T-helper 2 cell treated with Interferon-gamma antibody and Interleukin-4, amounts not matched to agents 100 ng/mL and 5 ng/mL, for 36 hours (primary cell): ENCODE measurements around the gene SLC29A1. TPM values are rescaled to one million over a fixed set of nuclear protein-coding genes. Genes with fewer than 3 reads are reported as not detected.
"Not testable (repeated sequence)": the region's sequence is repeated elsewhere in the genome, so short reads cannot be mapped to it uniquely, and the experiment has no call there.

Source experiments
- intact Hi-C: fragments of 100-400 bp; cut with micrococcal nuclease; formaldehyde crosslinking; loops from one replicate; pipeline ENCODE4 v1.15.1; 2023
- total RNA-seq: library from RNA; stranded (reverse); gene quantifications from 2 replicates; pipeline ENCODE4 v1.2.3, GENCODE V29; 2022

SLC29A1 gene
- total RNA-seq, result 58.3 and 59.9 TPM in 2 replicates

- intact Hi-C loops, result loop anchor here (5.0 kb wide), 2 partner anchors 96 to 1789 kb away; partner anchors contain the start of genes MRPL14 and TMEM63B
These were observed at the start of gene SLC29A1 for GRCh38 chr6:44223319-44224028. Gene SLC29A1, plus strand, starts transcription at chr6:44223595. Its CDS starts 3,719 bp downstream, at chr6:44227314.

- intact Hi-C loops, result no loop called here
These were observed 47.1 kb upstream of the SLC29A1 start for GRCh38 chr6:44176130-44176761.

GRCh38 chr6:44176762-44177509, 46.5 kb upstream of the SLC29A1 start:
- intact Hi-C loops, result no loop called here

GRCh38 chr6:44177691-44178423, 45.5 kb upstream of the SLC29A1 start:
- intact Hi-C loops, result no loop called here

GRCh38 chr6:44178424-44179071, 44.8 kb upstream of the SLC29A1 start:
- intact Hi-C loops, result no loop called here

- intact Hi-C loops, result no loop called here
These were observed 44.3 kb upstream of the SLC29A1 start for GRCh38 chr6:44179072-44179536.

- intact Hi-C loops, result no loop called here
These were observed 43.7 kb upstream of the SLC29A1 start for GRCh38 chr6:44179648-44180047.

GRCh38 chr6:44180406-44180805, 43.0 kb upstream of the SLC29A1 start:
- intact Hi-C loops, result no loop called here

- intact Hi-C loops, result no loop called here
These were observed 42.5 kb upstream of the SLC29A1 start for GRCh38 chr6:44180886-44181285.

GRCh38 chr6:44181784-44182183, 41.6 kb upstream of the SLC29A1 start:
- intact Hi-C loops, result not testable (repeated sequence)

- intact Hi-C loops, result no loop called here
These were observed 40.4 kb upstream of the SLC29A1 start for GRCh38 chr6:44182911-44183390.

GRCh38 chr6:44183783-44184182, 39.6 kb upstream of the SLC29A1 start:
- intact Hi-C loops, result no loop called here

- intact Hi-C loops, result not testable (repeated sequence)
These were observed 38.0 kb upstream of the SLC29A1 start for GRCh38 chr6:44185356-44185755.

- intact Hi-C loops, result no loop called here
These were observed 37.3 kb upstream of the SLC29A1 start for GRCh38 chr6:44185953-44186634.

- intact Hi-C loops, result no loop called here
These were observed 36.8 kb upstream of the SLC29A1 start for GRCh38 chr6:44186635-44187025.

- intact Hi-C loops, result no loop called here
These were observed 34.6 kb upstream of the SLC29A1 start for GRCh38 chr6:44188819-44189218.

GRCh38 chr6:44189257-44189656, 34.1 kb upstream of the SLC29A1 start:
- intact Hi-C loops, result no loop called here

GRCh38 chr6:44190715-44191114, 32.7 kb upstream of the SLC29A1 start:
- intact Hi-C loops, result no loop called here

GRCh38 chr6:44192428-44193041, 30.9 kb upstream of the SLC29A1 start:
- intact Hi-C loops, result no loop called here
